DND-41 (cell line): ENCODE measurements around the gene KSR2.

Source experiments
- EZH2 ChIP-seq: IDR thresholded peaks from 3 replicates; pipeline ENCODE4 v1.6.1; 2012; ENCODE audit warnings: borderline replicate concordance, low read depth, mild to moderate bottlenecking, moderate library complexity, low read length, inconsistent platforms; ENCODE audit not compliant: severe bottlenecking
- TF ChIP-seq, protein P1 (sequence below): IDR thresholded peaks from 2 replicates; pipeline ENCODE4 v1.5.1; 2012; ENCODE audit warnings: borderline replicate concordance, low read length, moderate library complexity, mild to moderate bottlenecking; ENCODE audit not compliant: poor library complexity, severe bottlenecking; ENCODE audit errors: extremely low read depth

DNA sequence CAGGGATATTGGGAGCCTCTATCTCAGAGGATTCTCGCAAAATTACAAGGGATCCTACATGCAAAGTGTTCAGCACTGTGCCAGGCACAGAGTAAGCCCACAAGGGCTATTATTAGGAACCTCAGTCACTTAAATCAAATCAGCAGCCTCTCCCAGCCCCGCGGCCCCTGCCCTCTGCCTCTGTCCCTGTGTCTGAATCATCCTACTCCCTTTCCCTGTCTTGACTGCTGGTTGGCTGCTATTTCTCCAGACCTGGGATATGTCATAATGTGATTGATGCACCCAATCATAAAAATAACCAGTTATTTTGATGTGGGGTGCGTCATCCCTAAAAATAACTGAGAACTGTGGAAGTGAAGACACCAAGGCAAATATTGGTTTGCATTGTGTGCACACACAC lies 176.3 kb downstream of the KSR2 start:
- TF ChIP-seq, protein P1, sequence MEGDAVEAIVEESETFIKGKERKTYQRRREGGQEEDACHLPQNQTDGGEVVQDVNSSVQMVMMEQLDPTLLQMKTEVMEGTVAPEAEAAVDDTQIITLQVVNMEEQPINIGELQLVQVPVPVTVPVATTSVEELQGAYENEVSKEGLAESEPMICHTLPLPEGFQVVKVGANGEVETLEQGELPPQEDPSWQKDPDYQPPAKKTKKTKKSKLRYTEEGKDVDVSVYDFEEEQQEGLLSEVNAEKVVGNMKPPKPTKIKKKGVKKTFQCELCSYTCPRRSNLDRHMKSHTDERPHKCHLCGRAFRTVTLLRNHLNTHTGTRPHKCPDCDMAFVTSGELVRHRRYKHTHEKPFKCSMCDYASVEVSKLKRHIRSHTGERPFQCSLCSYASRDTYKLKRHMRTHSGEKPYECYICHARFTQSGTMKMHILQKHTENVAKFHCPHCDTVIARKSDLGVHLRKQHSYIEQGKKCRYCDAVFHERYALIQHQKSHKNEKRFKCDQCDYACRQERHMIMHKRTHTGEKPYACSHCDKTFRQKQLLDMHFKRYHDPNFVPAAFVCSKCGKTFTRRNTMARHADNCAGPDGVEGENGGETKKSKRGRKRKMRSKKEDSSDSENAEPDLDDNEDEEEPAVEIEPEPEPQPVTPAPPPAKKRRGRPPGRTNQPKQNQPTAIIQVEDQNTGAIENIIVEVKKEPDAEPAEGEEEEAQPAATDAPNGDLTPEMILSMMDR = no peak
- TF ChIP-seq EZH2 = no peak
